Measurements from ENCODE around the gene PRC1.

The PRC1 gene

GRCh38 chr15:90990446-90990845 is 3.9 kb downstream of the PRC1 start:
- Histone ChIP-seq H2AFZ (ENCODE audit: low read length, unreplicated experiment) (no peak overlapping the region), H3K4me1 (ENCODE audit: control insufficient read depth, insufficient read depth, low read length, unreplicated experiment) (peaks cover 25% of the 10 kb centered on the region), H3K36me3 (ENCODE audit: insufficient read depth, low read length) (no peaks in the 10 kb centered on the region), H3K27ac (ENCODE audit: low read depth, low read length) (no peak overlapping the region), H3K27me3 (ENCODE audit: insufficient read depth, low read length) (no peaks in the 10 kb centered on the region), H3K79me2 (ENCODE audit: control insufficient read depth, insufficient read depth, low read length, unreplicated experiment) (peaks cover 94% of the 10 kb centered on the region), H3K4me3 (ENCODE audit: low read depth, low read length) (no peak overlapping the region)

GRCh38 chr15:90989040-90989768 is 5.1 kb downstream of the PRC1 start:
- Histone ChIP-seq H3K27me3 (ENCODE audit: insufficient read depth, low read length) (no peaks in the 10 kb centered on the region), H3K79me2 (ENCODE audit: control insufficient read depth, insufficient read depth, low read length, unreplicated experiment) (peaks cover 95% of the 10 kb centered on the region), H3K36me3 (ENCODE audit: insufficient read depth, low read length) (peaks cover 7% of the 10 kb centered on the region; the same call in 1 of the 2 replicates), H3K27ac (ENCODE audit: low read depth, low read length) (no peak overlapping the region), H3K4me1 (ENCODE audit: control insufficient read depth, insufficient read depth, low read length, unreplicated experiment) (peaks cover 23% of the 10 kb centered on the region), H2AFZ (ENCODE audit: low read length, unreplicated experiment) (no peak overlapping the region), H3K4me3 (ENCODE audit: low read depth, low read length) (no peak overlapping the region)

GRCh38 chr15:90988296-90988695 is 6.0 kb downstream of the PRC1 start:
- H3K4me1 ChIP-seq (ENCODE audit: control insufficient read depth, insufficient read depth, low read length, unreplicated experiment): peaks cover 23% of the 10 kb centered on the region
- no peak overlapping the region for H3K4me3 ChIP-seq (ENCODE audit: low read depth, low read length)
- peak overlapping the region; percentile 48 for H2AFZ ChIP-seq (ENCODE audit: low read length, unreplicated experiment)

GRCh38 chr15:90987561-90988141 is 6.7 kb downstream of the PRC1 start:
- Histone ChIP-seq H3K4me3 (ENCODE audit: low read depth, low read length) (no peak overlapping the region), H3K27me3 (ENCODE audit: insufficient read depth, low read length) (no peaks in the 10 kb centered on the region), H2AFZ (ENCODE audit: low read length, unreplicated experiment) (no peak overlapping the region), H3K79me2 (ENCODE audit: control insufficient read depth, insufficient read depth, low read length, unreplicated experiment) (peaks cover 96% of the 10 kb centered on the region), H3K4me1 (ENCODE audit: control insufficient read depth, insufficient read depth, low read length, unreplicated experiment) (peaks cover 27% of the 10 kb centered on the region), H3K27ac (ENCODE audit: low read depth, low read length) (no peak overlapping the region), H3K36me3 (ENCODE audit: insufficient read depth, low read length) (peaks cover 7% of the 10 kb centered on the region; the same call in 1 of the 2 replicates)

More at GRCh38 chr15:90988296-90988695, 6.0 kb downstream of the PRC1 start:
- Histone ChIP-seq H3K36me3 (ENCODE audit: insufficient read depth, low read length) (peaks cover 7% of the 10 kb centered on the region; the same call in 1 of the 2 replicates), H3K79me2 (ENCODE audit: control insufficient read depth, insufficient read depth, low read length, unreplicated experiment) (peaks cover 95% of the 10 kb centered on the region), H3K27ac (ENCODE audit: low read depth, low read length) (no peak overlapping the region), H3K27me3 (ENCODE audit: insufficient read depth, low read length) (no peaks in the 10 kb centered on the region)

GRCh38 chr15:90986790-90987507 is 7.4 kb downstream of the PRC1 start:
- Histone ChIP-seq H2AFZ (ENCODE audit: low read length, unreplicated experiment) (no peak overlapping the region), H3K27me3 (ENCODE audit: insufficient read depth, low read length) (no peaks in the 10 kb centered on the region), H3K36me3 (ENCODE audit: insufficient read depth, low read length) (peaks cover 7% of the 10 kb centered on the region; the same call in 1 of the 2 replicates), H3K4me3 (ENCODE audit: low read depth, low read length) (no peak overlapping the region), H3K79me2 (ENCODE audit: control insufficient read depth, insufficient read depth, low read length, unreplicated experiment) (peaks cover 91% of the 10 kb centered on the region), H3K27ac (ENCODE audit: low read depth, low read length) (no peak overlapping the region), H3K4me1 (ENCODE audit: control insufficient read depth, insufficient read depth, low read length, unreplicated experiment) (peaks cover 29% of the 10 kb centered on the region)

- Histone ChIP-seq H3K36me3 (ENCODE audit: insufficient read depth, low read length) (peaks cover 30% of the 10 kb centered on the region), H3K27ac (ENCODE audit: low read depth, low read length) (peak overlapping the region; percentile 14; the same call in 1 of the 2 replicates)
These were observed 12.2 kb downstream of the PRC1 start for GRCh38 chr15:90982135-90982534.

GRCh38 chr15:90981681-90982080 is 12.7 kb downstream of the PRC1 start:
- Histone ChIP-seq H3K36me3 (ENCODE audit: insufficient read depth, low read length) (peaks cover 30% of the 10 kb centered on the region), H3K27ac (ENCODE audit: low read depth, low read length) (peak overlapping the region; percentile 14; the same call in 1 of the 2 replicates), H3K79me2 (ENCODE audit: control insufficient read depth, insufficient read depth, low read length, unreplicated experiment) (peaks cover 41% of the 10 kb centered on the region), H3K4me1 (ENCODE audit: control insufficient read depth, insufficient read depth, low read length, unreplicated experiment) (peaks cover 15% of the 10 kb centered on the region), H3K4me3 (ENCODE audit: low read depth, low read length) (no peak overlapping the region), H3K27me3 (ENCODE audit: insufficient read depth, low read length) (no peaks in the 10 kb centered on the region), H2AFZ (ENCODE audit: low read length, unreplicated experiment) (no peak overlapping the region)

More at GRCh38 chr15:90982135-90982534, 12.2 kb downstream of the PRC1 start:
- H3K79me2 ChIP-seq (ENCODE audit: control insufficient read depth, insufficient read depth, low read length, unreplicated experiment): peaks cover 45% of the 10 kb centered on the region
- peaks cover 15% of the 10 kb centered on the region for H3K4me1 ChIP-seq (ENCODE audit: control insufficient read depth, insufficient read depth, low read length, unreplicated experiment)
- H3K4me3 ChIP-seq (ENCODE audit: low read depth, low read length): no peak overlapping the region
- no peaks in the 10 kb centered on the region for H3K27me3 ChIP-seq (ENCODE audit: insufficient read depth, low read length)
- H2AFZ ChIP-seq (ENCODE audit: low read length, unreplicated experiment): no peak overlapping the region

- H3K27me3 ChIP-seq (ENCODE audit: insufficient read depth, low read length): no peaks in the 10 kb centered on the region
- H3K27ac ChIP-seq (ENCODE audit: low read depth, low read length): peak overlapping the region; percentile 17; the same call in 1 of the 2 replicates
- H2AFZ ChIP-seq (ENCODE audit: low read length, unreplicated experiment): no peak overlapping the region
- H3K4me3 ChIP-seq (ENCODE audit: low read depth, low read length): no peak overlapping the region
- peaks cover 21% of the 10 kb centered on the region for H3K79me2 ChIP-seq (ENCODE audit: control insufficient read depth, insufficient read depth, low read length, unreplicated experiment)
- peaks cover 15% of the 10 kb centered on the region for H3K4me1 ChIP-seq (ENCODE audit: control insufficient read depth, insufficient read depth, low read length, unreplicated experiment)
- H3K36me3 ChIP-seq (ENCODE audit: insufficient read depth, low read length): peaks cover 34% of the 10 kb centered on the region
These were observed 14.8 kb downstream of the PRC1 start for GRCh38 chr15:90979582-90979981.

GRCh38 chr15:90974216-90974615 is 20.1 kb downstream of the PRC1 start:
- H3K4me3 ChIP-seq (ENCODE audit: low read depth, low read length): no peak overlapping the region
- no peaks in the 10 kb centered on the region for H3K79me2 ChIP-seq (ENCODE audit: control insufficient read depth, insufficient read depth, low read length, unreplicated experiment)
- H3K27ac ChIP-seq (ENCODE audit: low read depth, low read length): no peak overlapping the region
- no peak overlapping the region for H2AFZ ChIP-seq (ENCODE audit: low read length, unreplicated experiment)
- H3K27me3 ChIP-seq (ENCODE audit: insufficient read depth, low read length): no peaks in the 10 kb centered on the region
- H3K4me1 ChIP-seq (ENCODE audit: control insufficient read depth, insufficient read depth, low read length, unreplicated experiment): no peaks in the 10 kb centered on the region
- peaks cover 20% of the 10 kb centered on the region for H3K36me3 ChIP-seq (ENCODE audit: insufficient read depth, low read length)

- Histone ChIP-seq H3K4me3 (ENCODE audit: low read depth, low read length) (no peak overlapping the region), H3K36me3 (ENCODE audit: insufficient read depth, low read length) (peaks cover 24% of the 10 kb centered on the region), H3K27me3 (ENCODE audit: insufficient read depth, low read length) (no peaks in the 10 kb centered on the region), H3K79me2 (ENCODE audit: control insufficient read depth, insufficient read depth, low read length, unreplicated experiment) (no peaks in the 10 kb centered on the region), H2AFZ (ENCODE audit: low read length, unreplicated experiment) (no peak overlapping the region), H3K27ac (ENCODE audit: low read depth, low read length) (no peak overlapping the region), H3K4me1 (ENCODE audit: control insufficient read depth, insufficient read depth, low read length, unreplicated experiment) (no peaks in the 10 kb centered on the region)
These were observed 22.2 kb downstream of the PRC1 start for GRCh38 chr15:90972133-90972532.

All from ACC112 (cell line).